IPS-NIHi7 (cell line): ENCODE measurements around the gene ENPP1.

Experiments
- DNase-seq: peaks from one replicate; pipeline ENCODE4 v3.0.0; 2012; ENCODE audit warnings: mixed read lengths; ENCODE audit errors: extremely low spot score

Gene ENPP1

DNA sequence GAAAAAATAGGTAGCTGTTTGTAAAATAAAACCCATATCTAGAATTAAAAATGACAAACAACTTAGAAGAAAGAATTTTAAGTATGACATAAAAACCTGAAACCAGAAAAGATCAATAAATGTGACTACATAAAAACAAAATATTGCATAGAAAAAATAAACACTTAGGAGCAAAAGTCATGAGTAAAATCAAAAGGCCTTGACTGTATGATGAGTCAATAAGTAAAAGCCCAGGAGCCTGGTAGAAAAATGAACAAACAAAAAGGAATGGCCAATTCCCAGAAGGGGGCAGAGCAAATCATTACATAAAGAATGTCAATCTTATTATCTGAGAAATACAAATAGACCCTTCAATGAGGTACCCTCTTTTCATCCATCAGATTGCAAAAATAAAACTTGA is 20.7 kb upstream of the ENPP1 start:
- DNase-seq: no peak

DNA sequence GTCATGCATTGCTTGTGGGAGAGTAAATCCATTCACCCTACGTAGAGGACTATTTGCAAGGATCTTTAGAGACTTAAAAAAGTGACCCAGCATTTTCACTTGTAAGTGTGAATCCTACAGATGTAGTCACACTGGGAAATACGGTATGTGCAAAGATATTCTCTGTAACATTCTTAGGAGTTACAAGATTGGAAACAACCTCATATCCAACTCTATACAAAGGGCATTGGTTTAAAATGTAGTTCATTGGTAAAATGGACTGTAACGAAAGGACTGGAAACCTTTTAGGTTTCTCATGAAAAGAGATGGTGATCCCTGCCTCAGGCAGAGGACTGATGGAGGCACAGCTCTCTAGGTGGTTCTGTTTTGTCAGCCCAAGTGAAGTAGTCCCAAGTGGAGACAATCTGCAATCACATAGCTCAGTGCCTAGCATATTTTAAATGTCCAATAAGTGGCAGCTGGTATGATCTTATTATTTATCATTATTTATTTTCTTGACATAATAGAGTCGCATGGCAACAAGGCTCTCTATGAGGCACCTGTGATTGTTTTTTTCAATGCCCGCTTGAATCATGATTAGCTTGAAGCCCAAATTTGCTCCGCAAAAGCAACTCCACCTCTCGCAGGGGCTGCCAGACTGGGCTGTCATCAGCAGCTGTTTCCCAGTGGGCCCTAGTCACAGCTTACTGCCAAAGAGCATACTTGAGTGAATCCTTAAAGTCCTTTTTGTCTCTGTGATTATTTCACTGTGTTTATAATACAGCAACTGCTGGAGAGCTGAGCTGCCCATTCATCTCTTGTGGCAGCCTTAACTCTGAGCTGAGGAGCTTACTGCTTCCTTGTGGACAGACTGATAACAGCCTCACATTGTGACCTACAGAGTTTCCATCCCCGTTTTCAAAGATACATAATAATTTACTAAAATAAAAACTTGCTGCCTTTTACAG is 19.8 kb upstream of the ENPP1 start:
- DNase-seq: no peak

DNA sequence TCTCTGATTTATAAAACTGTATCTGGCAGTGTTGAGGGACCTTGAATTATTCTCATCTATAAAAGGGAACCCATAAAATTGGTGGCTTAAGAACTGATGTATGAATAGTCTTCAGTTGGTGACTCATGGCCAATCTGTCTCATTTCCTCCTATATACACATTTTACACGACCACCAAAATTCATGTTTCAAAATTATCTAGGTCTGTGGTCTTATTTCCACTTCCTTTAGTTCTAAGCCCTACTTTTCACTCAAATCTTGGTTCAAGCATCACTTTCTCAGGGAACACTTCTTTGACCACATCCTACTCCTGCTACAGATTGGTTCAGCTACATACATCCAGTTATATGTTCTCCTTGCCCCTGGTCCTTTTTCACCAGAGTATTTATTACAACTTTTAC is 18.6 kb upstream of the ENPP1 start:
- no peak for DNase-seq

GRCh38 chr6:131791476-131791875 is 16.3 kb upstream of the ENPP1 start:
- no peak for DNase-seq

DNA sequence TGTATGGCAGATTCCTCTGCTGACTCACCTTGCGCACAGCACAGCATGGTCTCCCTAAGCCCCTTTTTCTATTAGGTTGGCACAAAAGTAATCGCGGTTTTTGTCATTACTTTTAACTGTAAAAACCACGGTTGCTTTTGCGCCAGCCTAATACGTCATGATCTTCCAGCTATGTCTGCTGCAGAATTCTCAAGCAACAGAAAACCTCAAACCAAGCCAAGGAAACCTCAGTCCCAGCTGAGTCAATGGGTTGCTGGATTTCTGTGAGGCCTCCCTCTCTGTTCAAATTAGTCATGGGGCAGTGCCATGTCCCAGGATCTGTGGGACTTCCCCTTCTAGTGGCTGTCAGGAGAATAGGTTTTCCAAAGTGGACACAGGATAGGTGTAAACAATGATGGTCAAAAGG is 15.7 kb upstream of the ENPP1 start:
- DNase-seq: peak; percentile 61

DNA sequence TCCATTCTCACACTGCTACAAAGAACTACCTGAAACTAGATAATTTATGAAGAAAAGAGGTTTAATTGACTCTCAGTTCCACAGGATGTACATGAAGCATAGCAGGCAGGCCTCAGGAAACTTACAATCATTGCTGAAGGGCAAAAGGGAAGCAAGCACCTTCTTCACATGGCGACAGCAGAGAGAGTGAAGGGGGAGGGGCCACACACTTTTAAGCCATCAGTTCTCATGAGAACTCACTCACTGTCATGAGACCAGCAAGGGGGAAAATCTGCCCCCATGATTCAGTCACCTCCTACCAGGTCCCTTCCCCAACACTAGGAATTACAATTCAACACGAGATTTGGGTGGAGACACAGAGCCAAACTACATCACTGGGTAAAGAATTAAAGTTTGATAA is 12.5 kb upstream of the ENPP1 start:
- no peak for DNase-seq

DNA sequence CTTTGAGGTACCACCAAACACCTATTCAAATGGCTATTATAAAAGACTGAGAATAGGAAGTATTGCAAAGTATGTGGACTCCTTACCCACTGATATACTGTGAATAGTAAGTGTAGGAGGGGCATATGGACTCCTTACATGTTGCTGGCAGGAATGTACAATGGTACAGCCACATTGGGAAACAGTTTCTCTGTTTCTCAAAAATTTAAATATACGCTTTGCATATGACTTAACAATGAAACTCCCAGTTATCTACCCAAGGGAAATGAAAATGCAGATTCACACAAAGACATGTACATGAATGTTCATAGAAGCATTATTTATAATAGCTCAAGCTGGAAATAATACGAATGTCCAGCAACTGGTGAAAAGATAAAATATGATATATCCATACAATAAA is 5.5 kb upstream of the ENPP1 start:
- DNase-seq: no peak

- no peak for DNase-seq
Measured at GRCh38 chr6:131803007-131803769, 4.6 kb upstream of the ENPP1 start.

DNA sequence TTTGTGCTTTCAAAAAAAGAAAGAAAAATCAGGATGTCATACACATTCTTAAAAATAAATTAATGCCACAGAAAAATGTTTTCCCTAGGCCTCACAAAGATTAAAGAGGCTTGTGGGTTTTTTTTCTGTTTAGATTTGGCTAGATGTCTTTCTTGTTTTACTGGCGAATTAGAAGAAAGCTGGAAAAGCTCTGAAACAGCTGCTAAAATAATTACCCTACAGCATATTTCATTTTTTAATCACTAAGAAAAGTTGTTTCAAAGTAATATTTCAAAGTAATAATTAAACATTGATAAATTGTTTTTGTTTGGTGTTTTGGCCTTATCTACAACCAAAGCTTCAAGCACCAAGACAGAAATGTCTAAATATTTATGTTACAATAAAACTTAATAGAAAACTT is 3.7 kb upstream of the ENPP1 start:
- DNase-seq: no peak

DNA sequence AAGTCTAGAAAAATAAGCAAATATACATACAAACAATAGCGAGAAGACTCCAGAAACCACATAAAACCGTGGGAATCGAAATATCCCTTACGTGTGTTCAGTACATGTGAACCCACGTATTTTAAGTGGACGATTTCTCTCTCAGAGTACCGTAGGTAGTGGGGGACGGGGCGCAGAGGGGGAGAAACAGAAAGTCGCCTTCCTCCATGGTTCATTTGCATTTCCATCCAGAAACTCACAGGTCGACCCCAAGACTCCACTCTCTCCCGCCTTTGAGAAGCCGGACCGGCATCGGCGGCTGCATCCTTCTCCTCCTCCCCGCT is 538 bp upstream of the ENPP1 start:
- no peak for DNase-seq

DNA sequence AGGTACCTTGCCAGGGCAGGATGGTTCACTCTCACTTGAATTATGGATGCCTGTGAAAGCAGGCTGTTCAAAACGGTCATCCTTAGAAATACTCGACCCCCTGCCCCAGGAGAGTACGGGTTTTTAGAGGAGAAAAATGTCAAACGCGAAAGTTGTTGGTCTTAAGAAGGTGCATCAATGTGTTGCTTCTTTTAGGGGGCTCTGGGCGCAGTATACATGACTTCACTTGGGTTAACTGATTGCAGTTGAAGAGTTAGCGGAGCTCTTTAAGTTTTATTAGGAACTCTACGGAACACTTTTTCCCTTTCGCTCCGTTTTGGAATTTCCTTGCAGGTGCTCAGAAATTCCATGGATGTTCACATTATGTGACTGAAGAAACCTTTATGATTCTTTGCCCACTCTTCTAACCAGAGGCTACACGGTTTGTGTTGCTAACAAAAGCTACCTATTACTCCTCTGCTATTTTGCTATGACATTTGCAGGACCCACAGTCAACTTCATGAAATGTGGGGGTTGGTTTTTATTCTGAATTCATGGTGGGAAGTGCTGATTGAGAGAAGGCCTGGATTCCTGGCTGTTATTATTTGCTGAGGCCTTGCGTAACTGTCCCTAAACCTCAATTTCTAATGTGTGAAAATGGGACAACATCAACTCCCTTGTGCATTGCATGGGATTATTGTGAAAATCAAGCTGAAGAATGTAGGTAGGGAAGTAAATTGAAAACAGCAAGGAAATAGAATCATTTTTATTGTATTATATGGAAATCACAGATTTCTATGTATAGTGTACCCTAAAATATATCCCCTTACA is 845 bp downstream of the ENPP1 start:
- DNase-seq: no peak

- no peak for DNase-seq
Measured at GRCh38 chr6:131811500-131811899, 3.7 kb downstream of the ENPP1 start.

- no peak for DNase-seq
Measured at GRCh38 chr6:131813991-131814390, 6.2 kb downstream of the ENPP1 start.

DNA sequence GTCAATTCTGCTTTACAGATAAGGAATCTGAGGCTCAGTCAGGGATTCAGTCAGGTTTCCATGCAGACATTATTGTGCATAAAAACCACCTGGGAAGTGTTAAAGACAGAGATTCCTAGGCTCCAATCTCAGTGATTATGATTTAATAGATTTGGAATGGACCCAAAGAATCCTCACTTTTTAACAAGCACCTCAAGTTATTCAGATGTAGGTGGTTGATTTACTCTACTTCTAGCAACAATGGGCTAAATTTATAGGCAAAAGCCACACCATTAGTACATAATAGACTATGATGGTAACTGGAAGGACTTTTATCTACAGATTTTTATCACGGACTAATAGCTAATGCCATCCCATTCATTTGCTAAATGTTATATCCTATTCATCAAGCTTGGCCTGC is 9.0 kb downstream of the ENPP1 start:
- no peak for DNase-seq

DNA sequence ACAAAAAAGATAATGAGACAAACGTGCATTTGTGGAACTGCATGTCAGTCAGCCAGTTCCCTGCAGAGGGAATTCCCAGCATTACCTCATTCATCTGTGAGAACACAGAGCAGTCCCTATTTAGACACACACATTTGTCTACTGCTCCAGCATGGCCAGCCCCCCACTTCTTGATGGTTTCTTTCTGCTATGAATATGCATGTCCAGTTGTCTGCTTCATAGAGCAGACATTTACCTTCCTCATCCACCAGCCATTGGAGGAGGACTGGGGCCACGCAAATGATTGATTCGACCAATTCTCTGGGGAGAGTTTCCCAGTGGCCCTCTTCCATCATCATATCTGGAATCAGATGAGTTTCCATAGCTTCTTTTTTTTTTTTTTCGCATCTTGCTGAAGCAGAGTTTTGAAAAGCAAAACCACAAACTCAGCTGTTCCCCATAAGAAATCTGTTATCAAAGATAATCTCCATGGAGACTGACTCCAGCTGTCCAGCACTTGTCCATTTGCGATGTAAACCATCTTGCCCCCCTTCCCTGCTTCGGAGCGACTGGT is 11.8 kb downstream of the ENPP1 start:
- DNase-seq: no peak

DNA sequence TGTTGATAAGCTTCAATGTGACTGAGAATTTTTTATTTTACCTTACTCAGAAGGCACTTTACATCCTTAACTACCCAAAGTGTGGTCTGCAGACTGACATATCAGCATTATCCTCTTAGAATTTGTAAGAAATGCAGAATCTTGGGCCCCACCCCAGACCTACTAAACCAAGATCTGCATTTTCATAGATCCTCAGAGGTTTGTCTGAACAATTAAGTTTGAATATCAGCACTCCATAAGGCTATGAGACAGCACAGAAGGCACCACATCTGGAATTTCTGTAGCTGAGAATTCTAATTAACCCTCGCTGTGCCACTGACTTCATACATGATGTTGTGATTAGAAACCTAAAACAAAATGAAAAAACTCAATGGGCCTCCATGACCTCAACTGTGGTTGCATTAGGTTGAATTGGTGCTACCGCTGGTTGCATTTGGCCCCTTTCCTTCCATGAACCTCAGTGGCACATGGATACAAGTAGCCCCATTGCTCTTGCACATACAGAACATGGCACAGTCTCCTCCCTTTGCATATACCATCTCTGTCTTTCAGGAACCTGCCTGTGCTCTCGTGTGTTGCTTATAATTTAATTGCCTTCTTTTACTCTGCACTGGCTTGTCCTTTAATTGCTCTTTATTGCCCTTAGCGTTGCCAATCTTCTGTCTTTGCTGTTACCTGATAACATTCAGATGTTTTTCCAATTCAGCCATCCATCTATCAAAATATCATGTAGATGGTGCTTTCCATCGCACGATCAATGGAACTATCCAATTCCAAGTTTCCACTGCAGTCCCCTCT is 13.4 kb downstream of the ENPP1 start:
- DNase-seq: no peak

- no peak for DNase-seq
Measured at GRCh38 chr6:131822119-131822518, 14.3 kb downstream of the ENPP1 start.

DNA sequence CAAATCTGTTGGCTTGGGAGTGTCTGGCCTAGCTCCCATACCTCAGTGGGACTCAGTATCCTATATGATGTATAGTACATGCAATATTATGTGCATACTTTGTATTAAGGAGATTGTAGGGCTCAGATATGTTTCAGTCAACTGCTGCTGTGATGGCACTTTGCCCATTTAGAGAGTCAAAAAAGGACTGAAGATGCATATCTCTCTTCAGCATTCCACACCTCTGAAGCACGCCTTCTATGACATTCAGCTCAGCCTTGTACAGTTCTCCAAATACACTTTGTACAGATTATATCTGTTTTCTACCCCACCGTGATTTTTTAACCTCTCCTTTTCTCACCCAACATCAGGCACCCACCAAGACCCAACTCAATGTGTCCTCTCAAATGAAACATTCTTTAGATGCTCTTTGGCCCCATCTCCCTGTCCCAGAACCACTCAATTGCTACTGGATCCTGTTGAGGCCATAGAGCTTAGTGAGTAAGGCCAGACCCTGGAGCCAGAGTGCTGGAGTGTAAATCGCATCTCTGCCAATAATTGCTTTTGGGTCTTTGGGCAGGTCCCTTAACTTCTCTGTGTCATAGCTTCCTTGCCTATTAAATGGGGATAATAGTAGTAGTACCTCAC is 15.6 kb downstream of the ENPP1 start:
- no peak for DNase-seq

GRCh38 chr6:131825946-131826345 is 18.1 kb downstream of the ENPP1 start:
- DNase-seq: no peak

DNA sequence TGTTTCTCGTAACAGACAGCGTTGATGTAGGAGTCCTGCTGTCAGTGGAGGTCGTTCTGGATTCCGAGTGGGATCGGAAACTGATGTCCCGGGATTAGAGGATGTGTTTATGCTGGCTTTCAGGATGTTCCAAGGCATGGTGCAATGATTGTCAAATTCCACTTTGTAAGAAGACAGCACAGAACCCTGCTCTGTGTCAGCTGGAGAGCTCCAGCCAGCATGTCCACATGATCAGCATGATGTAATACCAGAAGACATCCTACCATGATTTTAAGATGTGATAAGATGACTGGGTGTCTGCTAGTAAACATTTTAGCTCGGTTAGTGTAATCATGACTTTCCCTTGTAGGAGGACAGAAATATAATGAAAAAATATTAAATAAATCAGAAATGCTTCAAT is 20.3 kb downstream of the ENPP1 start:
- DNase-seq: no peak

DNA sequence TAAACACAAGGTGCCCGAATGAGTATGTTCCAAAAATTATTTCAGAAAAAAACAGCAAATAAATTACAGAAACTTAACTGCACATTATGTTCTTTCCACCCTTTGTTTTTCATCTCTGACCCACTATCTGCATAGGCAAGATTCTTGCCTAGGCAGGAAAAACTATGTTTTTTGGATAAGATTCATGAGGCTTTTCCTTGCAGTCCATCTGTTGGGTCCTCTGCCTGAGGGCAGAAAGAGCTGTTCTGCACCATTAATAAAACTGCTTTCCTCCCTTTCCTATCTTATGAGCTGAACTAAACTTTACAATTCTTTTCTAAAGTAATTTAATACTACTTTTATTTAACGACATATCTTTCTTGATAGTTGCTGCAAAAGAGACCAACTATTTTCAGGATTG is 21.1 kb downstream of the ENPP1 start:
- DNase-seq: no peak
